ENCODE measurements around the gene KRTAP15-1. TPM values are rescaled to one million over a fixed set of nuclear protein-coding genes. Genes with fewer than 3 reads are reported as not detected.

Gene KRTAP15-1
- total RNA-seq, 4 donors from 2014 or later, result not detected

DNA sequence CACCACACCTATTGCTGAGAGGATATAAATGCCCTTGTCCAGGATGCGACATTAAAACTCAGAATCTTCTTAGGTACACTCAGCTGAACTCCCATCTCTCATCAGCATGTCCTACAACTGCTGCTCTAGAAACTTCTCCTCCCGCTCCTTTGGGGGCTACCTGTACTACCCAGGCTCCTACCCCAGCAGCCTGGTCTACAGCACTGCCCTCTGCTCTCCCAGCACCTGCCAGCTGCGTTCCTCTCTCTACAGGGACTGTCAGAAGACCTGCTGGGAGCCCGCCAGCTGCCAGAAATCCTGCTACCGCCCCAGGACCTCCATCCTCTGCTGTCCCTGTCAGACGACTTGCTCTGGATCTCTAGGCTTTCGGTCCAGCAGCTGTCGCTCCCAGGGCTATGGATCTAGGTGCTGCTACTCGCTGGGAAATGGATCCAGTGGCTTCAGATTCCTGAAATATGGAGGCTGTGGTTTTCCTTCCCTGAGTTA, 9.9 kb upstream of the KRTAP15-1 start, which contains the start of gene KRTAP13-4:
Gene KRTAP13-4, plus strand, starts transcription at position 51 of the 486 bp plus-strand sequence. Its CDS starts 56 bp downstream, at position 107.
- DNase-seq (ENCODE audit: low spot score) (no peak), ATAC-seq (ENCODE audit: low FRiP score) (no peak)
- TF ChIP-seq, protein P1, sequence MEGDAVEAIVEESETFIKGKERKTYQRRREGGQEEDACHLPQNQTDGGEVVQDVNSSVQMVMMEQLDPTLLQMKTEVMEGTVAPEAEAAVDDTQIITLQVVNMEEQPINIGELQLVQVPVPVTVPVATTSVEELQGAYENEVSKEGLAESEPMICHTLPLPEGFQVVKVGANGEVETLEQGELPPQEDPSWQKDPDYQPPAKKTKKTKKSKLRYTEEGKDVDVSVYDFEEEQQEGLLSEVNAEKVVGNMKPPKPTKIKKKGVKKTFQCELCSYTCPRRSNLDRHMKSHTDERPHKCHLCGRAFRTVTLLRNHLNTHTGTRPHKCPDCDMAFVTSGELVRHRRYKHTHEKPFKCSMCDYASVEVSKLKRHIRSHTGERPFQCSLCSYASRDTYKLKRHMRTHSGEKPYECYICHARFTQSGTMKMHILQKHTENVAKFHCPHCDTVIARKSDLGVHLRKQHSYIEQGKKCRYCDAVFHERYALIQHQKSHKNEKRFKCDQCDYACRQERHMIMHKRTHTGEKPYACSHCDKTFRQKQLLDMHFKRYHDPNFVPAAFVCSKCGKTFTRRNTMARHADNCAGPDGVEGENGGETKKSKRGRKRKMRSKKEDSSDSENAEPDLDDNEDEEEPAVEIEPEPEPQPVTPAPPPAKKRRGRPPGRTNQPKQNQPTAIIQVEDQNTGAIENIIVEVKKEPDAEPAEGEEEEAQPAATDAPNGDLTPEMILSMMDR (IDR thresholded peaks at IDR 0.05), result no peak

DNA sequence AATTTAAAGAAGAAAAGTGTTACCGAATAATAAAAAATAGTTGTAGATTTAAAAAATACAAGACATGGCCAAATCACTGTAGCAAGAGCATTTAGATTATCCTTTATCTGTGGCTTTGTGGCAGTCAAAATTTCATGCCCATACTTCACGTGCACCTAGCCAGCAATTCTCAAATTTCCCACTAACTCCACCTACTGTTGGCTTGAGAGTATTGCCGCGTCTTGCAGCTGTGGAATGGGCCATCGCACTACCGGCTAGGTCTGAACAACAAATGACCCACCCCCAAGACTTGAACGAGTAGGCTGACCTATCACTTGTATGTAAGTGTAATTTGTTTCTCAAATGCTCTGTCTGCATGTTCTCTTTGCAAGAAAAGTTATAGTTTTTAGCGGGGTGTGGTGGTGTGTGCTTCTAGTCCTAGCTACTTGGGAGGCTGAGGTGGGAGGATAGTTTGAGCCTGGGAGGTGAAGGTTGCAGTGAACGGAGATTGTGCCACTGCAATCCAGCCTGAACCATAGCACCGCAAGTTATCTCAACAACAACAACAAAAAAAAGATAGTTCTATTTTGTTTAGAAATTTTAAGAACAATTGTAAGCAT, 5.9 kb upstream of the KRTAP15-1 start:
- TF ChIP-seq, protein P1 (IDR thresholded peaks at IDR 0.05), result no peak
- ATAC-seq (ENCODE audit: low FRiP score) (peak; percentile 37), DNase-seq (ENCODE audit: low spot score) (no peak)

DNA sequence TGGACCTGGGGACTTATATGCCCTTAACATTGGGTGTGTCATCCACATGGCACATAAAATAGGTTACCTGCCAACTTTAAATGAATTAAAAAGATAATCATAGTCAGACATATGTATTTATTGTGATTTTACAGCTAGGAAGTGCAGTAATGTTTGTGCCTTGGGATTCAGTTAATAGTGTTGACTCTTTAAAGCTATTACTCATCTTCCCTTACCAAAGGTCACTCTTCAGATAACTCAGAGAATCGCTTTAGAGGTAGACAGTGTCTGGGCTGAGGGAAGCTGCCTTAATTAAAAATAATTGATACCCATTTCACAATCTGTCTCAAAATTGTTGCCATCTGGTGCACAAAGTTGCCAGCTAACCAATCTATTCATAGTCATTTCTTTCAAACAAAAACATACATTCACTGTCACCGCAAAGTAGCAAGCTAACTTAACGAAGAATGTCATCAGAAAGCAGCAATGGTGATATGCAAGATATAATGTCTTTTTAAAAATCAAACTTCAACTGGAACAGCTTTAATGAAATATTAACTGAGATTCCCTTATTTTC, 3.0 kb upstream of the KRTAP15-1 start:
- no peak for ATAC-seq (ENCODE audit: low FRiP score)
- TF ChIP-seq, protein P1 (IDR thresholded peaks at IDR 0.05), result no peak
- no peak for DNase-seq (ENCODE audit: low spot score)

- TF ChIP-seq, protein P1 (IDR thresholded peaks at IDR 0.05), result no peak
- DNase-seq (ENCODE audit: low spot score) (no peak), ATAC-seq (ENCODE audit: low FRiP score) (no peak)
Measured at GRCh38 chr21:30443226-30443625, 3.2 kb downstream of the KRTAP15-1 start.

GRCh38 chr21:30444204-30444603, 4.1 kb downstream of the KRTAP15-1 start:
- TF ChIP-seq, protein P1 (IDR thresholded peaks at IDR 0.05), result no peak
- DNase-seq (ENCODE audit: low spot score), result no peak
- no peak for ATAC-seq (ENCODE audit: low FRiP score)

DNA sequence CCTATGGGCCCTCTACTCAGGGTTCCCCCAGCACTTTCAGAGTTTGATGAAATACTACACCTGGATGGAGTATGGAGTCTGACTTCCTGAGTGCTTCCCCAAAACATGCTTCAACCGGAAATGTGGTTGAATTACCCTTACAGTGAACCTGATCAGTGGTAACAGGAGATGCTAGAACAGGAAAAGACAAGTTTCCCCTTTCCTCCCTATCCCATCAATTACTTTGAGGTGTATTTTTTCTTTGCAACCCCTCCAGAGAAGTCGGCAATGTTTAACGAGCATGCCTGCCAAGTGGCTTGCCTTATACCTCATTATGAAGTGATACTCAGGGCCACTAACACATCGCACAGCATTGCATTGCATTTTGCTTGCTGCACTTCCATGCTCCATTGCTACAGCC, 7.0 kb downstream of the KRTAP15-1 start:
- TF ChIP-seq, protein P1 (IDR thresholded peaks at IDR 0.05), result no peak
- DNase-seq (ENCODE audit: low spot score) (no peak), ATAC-seq (ENCODE audit: low FRiP score) (no peak)

GRCh38 chr21:30448514-30448913, 8.4 kb downstream of the KRTAP15-1 start:
- TF ChIP-seq, protein P1 (IDR thresholded peaks at IDR 0.05), result no peak
- DNase-seq (ENCODE audit: low spot score), result no peak
- no peak for ATAC-seq (ENCODE audit: low FRiP score)
